ENCODE measurements around the gene C1orf226.
"Not testable (repeated sequence)": the region's sequence is repeated elsewhere in the genome, so short reads cannot be mapped to it uniquely, and the experiment has no call there.

C1orf226 gene

DNA sequence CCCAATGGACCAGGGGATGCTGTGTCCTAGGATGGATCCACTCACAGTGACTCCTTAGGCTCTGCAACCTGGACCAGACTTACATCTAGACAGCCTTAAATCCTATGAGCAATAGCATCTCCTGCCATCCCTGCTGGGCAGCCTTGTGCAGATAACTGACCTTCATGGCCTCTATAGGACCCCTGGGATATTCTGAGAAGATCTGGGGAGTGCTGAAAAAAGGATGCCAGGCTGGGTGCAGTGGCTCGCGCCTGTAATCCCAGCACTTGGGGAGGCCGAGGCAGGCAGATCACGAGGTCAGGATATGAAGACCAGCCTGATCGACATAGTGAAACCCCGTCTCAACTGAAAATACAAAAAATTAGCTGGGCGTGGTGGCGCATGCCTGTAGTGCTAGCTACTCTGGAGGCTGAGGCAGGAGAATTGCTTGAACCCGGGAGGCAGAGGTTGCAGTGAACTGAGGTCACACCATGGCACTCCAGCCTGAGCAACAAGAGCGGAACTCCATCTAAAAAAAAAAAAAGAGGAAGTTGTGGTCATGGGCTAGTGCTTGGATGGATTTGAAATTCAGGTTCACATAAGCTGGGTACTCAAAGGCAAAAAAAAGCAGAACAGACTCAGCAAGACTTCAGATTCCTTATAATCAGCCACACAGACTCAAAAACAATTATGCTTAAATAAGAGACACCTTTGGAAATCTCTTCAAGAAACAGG lies 41.3 kb downstream of the C1orf226 start:
- H3K4me3 ChIP-seq (ENCODE audit: low read depth in 1 of 2, low read length in 2 of 2) = no peak overlapping the region
- ATAC-seq (ENCODE audit: insufficient read depth, low read depth) = no peak
- no peak overlapping the region for H3K4me2 ChIP-seq (ENCODE audit: insufficient read depth, low read length)
- no peaks in the 10 kb centered on the region for H3K79me2 ChIP-seq (ENCODE audit: insufficient read depth, low read length)
- no peaks in the 10 kb centered on the region for H3K9me3 ChIP-seq (ENCODE audit: insufficient read depth, low read length, severe bottlenecking)
- H3K27ac ChIP-seq (ENCODE audit: low read length) = no peak overlapping the region
- peaks cover 3% of the 10 kb centered on the region for H3K27me3 ChIP-seq (ENCODE audit: insufficient read depth, low read length, poor library complexity)
- H4K20me1 ChIP-seq (ENCODE audit: insufficient read depth, low read length) = no peaks in the 10 kb centered on the region
- TF ChIP-seq, protein P1, sequence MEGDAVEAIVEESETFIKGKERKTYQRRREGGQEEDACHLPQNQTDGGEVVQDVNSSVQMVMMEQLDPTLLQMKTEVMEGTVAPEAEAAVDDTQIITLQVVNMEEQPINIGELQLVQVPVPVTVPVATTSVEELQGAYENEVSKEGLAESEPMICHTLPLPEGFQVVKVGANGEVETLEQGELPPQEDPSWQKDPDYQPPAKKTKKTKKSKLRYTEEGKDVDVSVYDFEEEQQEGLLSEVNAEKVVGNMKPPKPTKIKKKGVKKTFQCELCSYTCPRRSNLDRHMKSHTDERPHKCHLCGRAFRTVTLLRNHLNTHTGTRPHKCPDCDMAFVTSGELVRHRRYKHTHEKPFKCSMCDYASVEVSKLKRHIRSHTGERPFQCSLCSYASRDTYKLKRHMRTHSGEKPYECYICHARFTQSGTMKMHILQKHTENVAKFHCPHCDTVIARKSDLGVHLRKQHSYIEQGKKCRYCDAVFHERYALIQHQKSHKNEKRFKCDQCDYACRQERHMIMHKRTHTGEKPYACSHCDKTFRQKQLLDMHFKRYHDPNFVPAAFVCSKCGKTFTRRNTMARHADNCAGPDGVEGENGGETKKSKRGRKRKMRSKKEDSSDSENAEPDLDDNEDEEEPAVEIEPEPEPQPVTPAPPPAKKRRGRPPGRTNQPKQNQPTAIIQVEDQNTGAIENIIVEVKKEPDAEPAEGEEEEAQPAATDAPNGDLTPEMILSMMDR (IDR thresholded peaks at IDR 0.05; ENCODE audit: borderline replicate concordance, extremely low read depth, low read length, poor library complexity, severe bottlenecking) = no peak
- TF ChIP-seq EZH2 (IDR thresholded peaks at IDR 0.05; ENCODE audit: borderline replicate concordance, low read depth, low read length, severe bottlenecking) = no peak
- no peaks in the 10 kb centered on the region for H3K36me3 ChIP-seq (ENCODE audit: insufficient read depth, low read length)
- H3K9ac ChIP-seq (ENCODE audit: low read depth, low read length) = no peak overlapping the region
- no peak overlapping the region for H2AFZ ChIP-seq (ENCODE audit: low read depth, low read length)
- DNase-seq = no peak
- no peaks in the 10 kb centered on the region for H3K4me1 ChIP-seq (ENCODE audit: insufficient read depth, low read length)

DNA sequence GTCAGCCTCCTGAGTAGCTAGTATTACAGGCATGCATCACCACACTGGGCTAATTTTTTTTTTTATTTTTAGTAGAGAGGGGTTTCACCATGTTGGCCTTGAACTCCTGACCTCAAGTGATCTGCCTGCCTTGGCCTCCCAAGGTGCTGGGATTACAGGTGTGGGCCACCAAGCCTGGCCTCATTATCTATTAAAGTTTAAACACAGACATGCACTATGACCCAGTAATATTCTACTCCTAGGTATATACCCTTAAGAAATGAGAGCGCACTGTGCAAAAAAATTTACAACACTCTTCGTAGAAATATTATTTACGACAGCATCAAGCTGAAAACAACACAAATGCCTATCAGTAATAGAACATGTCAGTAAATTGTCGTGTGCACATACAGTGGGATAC lies 49.1 kb downstream of the C1orf226 start:
- Histone ChIP-seq H4K20me1 (ENCODE audit: insufficient read depth, low read length) (no peaks in the 10 kb centered on the region), H3K4me2 (ENCODE audit: insufficient read depth, low read length) (no peak overlapping the region)
- TF ChIP-seq, protein P1 (IDR thresholded peaks at IDR 0.05; ENCODE audit: borderline replicate concordance, extremely low read depth, low read length, poor library complexity, severe bottlenecking) = no peak
- TF ChIP-seq EZH2 (IDR thresholded peaks at IDR 0.05; ENCODE audit: borderline replicate concordance, low read depth, low read length, severe bottlenecking) = no peak

DNA sequence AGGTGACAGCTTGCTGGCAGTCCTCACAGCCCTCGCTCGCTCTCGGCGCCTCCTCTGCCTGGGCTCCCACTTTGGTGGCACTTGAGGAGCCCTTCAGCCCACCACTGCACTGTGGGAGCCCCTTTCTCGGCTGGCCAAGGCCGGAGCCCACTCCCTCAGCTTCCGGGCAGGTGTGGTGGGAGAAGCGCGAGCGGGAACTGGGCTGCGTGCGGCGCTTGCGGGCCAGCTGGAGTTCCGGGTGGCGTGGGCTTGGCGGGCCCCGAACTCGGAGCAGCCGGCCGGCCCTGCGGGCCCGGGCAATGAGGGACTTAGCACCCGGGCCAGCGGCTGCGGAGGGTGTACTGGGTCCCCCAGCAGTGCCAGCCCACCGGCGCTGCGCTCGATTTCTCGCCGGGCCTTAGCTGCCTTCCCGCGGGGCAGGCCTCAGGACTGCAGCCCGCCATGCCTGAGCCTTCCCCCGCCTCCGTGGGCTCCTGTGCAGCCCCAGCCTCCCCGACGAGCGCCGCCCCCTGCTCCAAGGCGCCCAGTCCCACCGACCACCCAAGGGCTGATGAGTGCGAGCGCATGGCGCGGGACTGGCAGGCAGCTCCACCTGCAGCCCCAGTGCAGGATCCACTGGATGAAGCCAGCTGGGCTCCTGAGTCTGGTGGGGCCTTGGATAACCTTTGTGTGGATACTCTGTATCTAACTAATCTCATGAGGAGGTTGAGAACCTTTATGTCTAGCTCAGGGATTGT lies 51.6 kb downstream of the C1orf226 start:
- H4K20me1 ChIP-seq (ENCODE audit: insufficient read depth, low read length); H2AFZ ChIP-seq (ENCODE audit: low read depth, low read length); ATAC-seq (ENCODE audit: insufficient read depth, low read depth): not testable (repeated sequence)

More for the DNA sequence above, 49.1 kb downstream of the C1orf226 start:
- no peak for ATAC-seq (ENCODE audit: insufficient read depth, low read depth)
- Histone ChIP-seq H3K79me2 (ENCODE audit: insufficient read depth, low read length) (no peaks in the 10 kb centered on the region), H2AFZ (ENCODE audit: low read depth, low read length) (no peak overlapping the region), H3K9ac (ENCODE audit: low read depth, low read length) (no peak overlapping the region), H3K27ac (ENCODE audit: low read length) (no peak overlapping the region), H3K27me3 (ENCODE audit: insufficient read depth, low read length, poor library complexity) (no peaks in the 10 kb centered on the region), H3K36me3 (ENCODE audit: insufficient read depth, low read length) (no peaks in the 10 kb centered on the region), H3K4me3 (ENCODE audit: low read depth in 1 of 2, low read length in 2 of 2) (no peak overlapping the region), H3K9me3 (ENCODE audit: insufficient read depth, low read length, severe bottlenecking) (no peaks in the 10 kb centered on the region), H3K4me1 (ENCODE audit: insufficient read depth, low read length) (no peaks in the 10 kb centered on the region)
- DNase-seq = no peak

More for the DNA sequence above, 51.6 kb downstream of the C1orf226 start:
- H3K4me3 ChIP-seq (ENCODE audit: low read depth in 1 of 2, low read length in 2 of 2); H3K4me2 ChIP-seq (ENCODE audit: insufficient read depth, low read length); H3K27ac ChIP-seq (ENCODE audit: low read length); H3K27me3 ChIP-seq (ENCODE audit: insufficient read depth, low read length, poor library complexity); DNase-seq; H3K79me2 ChIP-seq (ENCODE audit: insufficient read depth, low read length); H3K4me1 ChIP-seq (ENCODE audit: insufficient read depth, low read length); H3K9me3 ChIP-seq (ENCODE audit: insufficient read depth, low read length, severe bottlenecking); H3K9ac ChIP-seq (ENCODE audit: low read depth, low read length); H3K36me3 ChIP-seq (ENCODE audit: insufficient read depth, low read length): not testable (repeated sequence)
